Memory B cell (primary cell): ENCODE data around the gene SLC25A11.

ENCODE experiments used
- ATAC-seq: fragments of 150-1000 bp; cut with Tn5 transposase; 2 replicates; pipeline ENCODE4 v1.10.0; 2021; ENCODE audit warnings: low read depth, mild to moderate bottlenecking, moderate library complexity
- DNase-seq, 2 donors: peaks; one replicate each; pipeline ENCODE4 v3.0.0; 2022; ENCODE audit warnings: low spot score in 2 of 2
- H3K27ac Mint-ChIP-seq: one replicate; pipeline ENCODE4 v1.8.0; 2022; ENCODE audit warnings: mild to moderate bottlenecking, moderate library complexity, mixed read lengths
- H3K27me3 Mint-ChIP-seq: one replicate; pipeline ENCODE4 v1.8.0; 2022; ENCODE audit warnings: mixed read lengths
- H3K36me3 Mint-ChIP-seq: one replicate; pipeline ENCODE4 v1.8.0; 2022; ENCODE audit warnings: mild to moderate bottlenecking, mixed read lengths
- H3K4me1 Mint-ChIP-seq: one replicate; pipeline ENCODE4 v1.8.0; 2022; ENCODE audit warnings: mixed read lengths
- H3K4me3 Mint-ChIP-seq: one replicate; pipeline ENCODE4 v1.8.0; 2022; ENCODE audit warnings: mild to moderate bottlenecking, moderate library complexity, mixed read lengths
- H3K9me3 Mint-ChIP-seq: one replicate; pipeline ENCODE4 v1.8.0; 2022; ENCODE audit warnings: mixed read lengths

Gene SLC25A11

GRCh38 chr17:4970273-4970672 lies 30.4 kb upstream of the SLC25A11 start:
- Mint-ChIP-seq H3K36me3 (peaks cover 25% of the 10 kb centered on the region), H3K4me3 (no peak overlapping the region), H3K9me3 (no peaks in the 10 kb centered on the region), H3K27me3 (no peaks in the 10 kb centered on the region), H3K27ac (no peak overlapping the region), H3K4me1 (peaks cover 19% of the 10 kb centered on the region)
- ATAC-seq: no peak
- DNase-seq: no peak

- Mint-ChIP-seq H3K4me3 (peak overlapping the region; percentile 35), H3K27ac (no peak overlapping the region), H3K4me1 (peaks cover 17% of the 10 kb centered on the region), H3K27me3 (no peaks in the 10 kb centered on the region), H3K9me3 (no peaks in the 10 kb centered on the region), H3K36me3 (peaks cover 21% of the 10 kb centered on the region)
- no peak for ATAC-seq
- no peak for DNase-seq
Observed at GRCh38 chr17:4969551-4970173, 29.8 kb upstream of the SLC25A11 start.

GRCh38 chr17:4969047-4969550 lies 29.3 kb upstream of the SLC25A11 start:
- no peak for DNase-seq
- no peaks in the 10 kb centered on the region for H3K27me3 Mint-ChIP-seq
- ATAC-seq: no peak
- no peak overlapping the region for H3K4me3 Mint-ChIP-seq
- no peak overlapping the region for H3K27ac Mint-ChIP-seq
- peaks cover 17% of the 10 kb centered on the region for H3K36me3 Mint-ChIP-seq
- H3K9me3 Mint-ChIP-seq: no peaks in the 10 kb centered on the region
- peaks cover 17% of the 10 kb centered on the region for H3K4me1 Mint-ChIP-seq

- DNase-seq (no peak), ATAC-seq (no peak)
- Mint-ChIP-seq H3K27ac (no peak overlapping the region), H3K27me3 (no peaks in the 10 kb centered on the region), H3K4me3 (no peak overlapping the region), H3K9me3 (no peaks in the 10 kb centered on the region), H3K4me1 (peaks cover 17% of the 10 kb centered on the region), H3K36me3 (peaks cover 15% of the 10 kb centered on the region)
Observed at GRCh38 chr17:4968486-4969046, 28.7 kb upstream of the SLC25A11 start.

DNA sequence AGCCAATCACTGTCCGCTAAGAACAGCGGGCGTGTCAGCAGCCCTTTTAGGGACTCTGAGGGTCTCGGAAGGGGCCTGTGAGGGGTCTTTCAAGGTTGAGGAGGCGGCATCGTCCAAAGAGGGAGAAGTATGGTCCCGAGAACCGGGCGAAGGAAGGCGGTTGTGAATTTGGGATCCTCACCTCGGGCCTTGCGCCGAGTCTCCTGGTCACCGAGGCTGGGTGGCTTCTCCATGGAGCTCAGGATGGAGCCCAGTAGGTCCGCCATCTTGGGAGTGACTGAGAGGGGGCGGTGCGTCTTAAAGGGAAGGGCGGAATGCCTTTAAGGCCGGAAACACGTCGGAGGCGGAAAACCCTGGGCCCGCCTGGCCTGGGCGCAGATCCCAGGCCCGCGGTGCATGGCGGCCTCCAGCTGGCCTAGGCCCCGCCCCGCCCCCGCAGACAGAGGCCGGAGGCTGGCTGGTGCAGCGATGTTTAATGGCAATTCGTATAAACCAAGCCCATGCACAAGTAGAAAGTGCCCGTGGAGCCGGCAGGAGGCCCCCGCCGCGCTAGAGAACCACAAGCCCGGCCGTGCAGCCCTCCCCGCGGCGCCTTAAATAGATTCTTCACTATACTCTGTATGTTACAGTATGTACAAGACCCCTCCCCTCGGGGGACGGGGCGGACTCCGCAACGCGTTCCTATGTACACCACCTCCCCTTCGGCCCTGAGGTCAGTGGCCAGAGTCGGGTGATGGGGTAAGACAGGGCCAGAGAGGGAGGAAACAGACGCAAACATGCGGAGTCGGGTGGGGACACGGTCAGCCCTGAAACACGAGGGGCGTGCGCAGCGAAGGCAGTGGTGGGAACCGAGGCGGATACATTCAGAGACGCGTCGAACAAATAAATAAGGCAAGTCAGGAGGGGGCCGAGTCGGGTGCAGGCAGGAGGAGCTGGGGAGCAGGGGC lies 28.0 kb upstream of the SLC25A11 start, which contains the start of gene SPAG7:
Gene SPAG7 (minus strand): TSS at position 279 of the 947 bp plus-strand sequence. CDS start 13 bp downstream, at position 266.
- Mint-ChIP-seq H3K27me3 (no peaks in the 10 kb centered on the region), H3K4me3 (no peak within 1 kb of the TSS), H3K4me1 (peaks cover 17% of the 10 kb centered on the region), H3K9me3 (no peaks in the 10 kb centered on the region), H3K36me3 (peaks cover 10% of the 10 kb centered on the region), H3K27ac (no peak within 1 kb of the TSS)
- ATAC-seq (peak; percentile 63), DNase-seq (peak; percentile 98 to 99)

GRCh38 chr17:4966844-4967538 lies 27.1 kb upstream of the SLC25A11 start:
- DNase-seq (peak in 1 of 2 donors; percentile 94), ATAC-seq (peak; percentile 82)
- H3K36me3 Mint-ChIP-seq: peaks cover 9% of the 10 kb centered on the region
- no peaks in the 10 kb centered on the region for H3K27me3 Mint-ChIP-seq
- no peak overlapping the region for H3K4me3 Mint-ChIP-seq
- H3K9me3 Mint-ChIP-seq: no peaks in the 10 kb centered on the region
- no peak overlapping the region for H3K27ac Mint-ChIP-seq
- peaks cover 17% of the 10 kb centered on the region for H3K4me1 Mint-ChIP-seq

DNA sequence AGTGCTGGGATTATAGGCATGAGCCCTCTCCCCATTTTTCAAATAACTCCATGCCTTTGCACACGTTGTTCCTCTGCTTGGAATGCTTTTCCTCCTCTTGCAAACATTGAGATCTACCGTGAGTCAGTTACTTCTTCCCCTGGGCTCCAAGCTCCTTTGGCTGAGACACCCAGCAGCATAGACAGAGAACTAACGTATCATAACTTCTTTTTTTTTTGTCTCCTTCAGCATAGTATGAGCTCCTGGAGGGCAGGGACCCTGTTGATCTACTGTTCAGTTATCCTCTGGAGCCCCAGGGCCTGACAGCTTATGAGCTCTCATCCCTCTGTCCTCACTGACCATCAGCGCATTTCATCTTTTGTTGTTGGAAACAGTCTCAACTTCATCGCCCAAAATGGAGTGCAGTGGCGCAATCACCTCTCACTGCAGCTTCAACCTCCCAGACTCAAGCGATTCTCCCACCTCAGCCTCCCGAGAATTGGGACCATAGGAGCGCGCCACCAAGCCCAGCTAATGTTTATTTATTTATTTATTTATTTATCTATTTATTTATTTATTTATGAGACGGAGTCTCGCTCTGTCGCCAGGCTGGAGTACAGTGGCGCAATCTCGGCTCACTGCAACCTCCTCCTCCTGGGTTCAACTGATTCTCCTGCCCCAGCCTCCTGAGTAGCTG lies 25.6 kb upstream of the SLC25A11 start:
- no peaks in the 10 kb centered on the region for H3K27me3 Mint-ChIP-seq
- H3K27ac Mint-ChIP-seq: no peak overlapping the region
- no peak overlapping the region for H3K4me3 Mint-ChIP-seq
- no peak for DNase-seq
- peaks cover 17% of the 10 kb centered on the region for H3K4me1 Mint-ChIP-seq
- no peak for ATAC-seq
- peaks cover 11% of the 10 kb centered on the region for H3K36me3 Mint-ChIP-seq
- no peaks in the 10 kb centered on the region for H3K9me3 Mint-ChIP-seq

DNA sequence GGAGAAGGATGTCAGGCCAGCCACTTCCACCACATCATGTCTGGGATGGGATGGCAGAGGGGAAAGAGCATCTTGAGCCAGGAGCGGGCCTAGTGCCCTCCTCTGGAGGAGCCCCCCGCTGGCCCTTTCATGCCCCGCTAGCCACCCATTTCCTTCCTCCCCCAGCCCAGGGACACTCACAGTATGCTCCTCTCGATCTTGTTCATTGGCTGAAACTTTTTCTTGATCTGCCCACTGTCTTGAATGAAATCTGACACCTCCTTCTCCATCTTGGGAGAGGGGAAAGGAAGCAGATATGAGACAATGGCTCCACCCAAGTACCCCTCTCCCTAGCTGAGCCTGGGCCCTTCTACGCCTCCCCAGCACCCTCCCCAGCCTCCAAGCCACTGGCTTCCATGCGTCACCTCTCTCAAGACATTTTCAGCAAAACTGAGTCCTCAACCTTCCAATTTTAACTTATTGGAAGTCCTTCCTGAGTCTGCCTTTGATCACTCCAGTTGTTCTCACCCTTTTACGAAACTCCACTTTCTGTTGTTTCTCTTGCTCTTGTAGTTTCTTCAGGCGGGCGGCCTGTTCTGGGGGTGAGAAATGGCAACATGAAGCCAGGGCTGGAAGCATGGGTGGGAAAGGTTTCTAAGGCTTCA lies 20.6 kb upstream of the SLC25A11 start:
- no peak overlapping the region for H3K27ac Mint-ChIP-seq
- H3K9me3 Mint-ChIP-seq: no peaks in the 10 kb centered on the region
- H3K27me3 Mint-ChIP-seq: no peaks in the 10 kb centered on the region
- H3K36me3 Mint-ChIP-seq: peaks cover 18% of the 10 kb centered on the region
- peaks cover 8% of the 10 kb centered on the region for H3K4me1 Mint-ChIP-seq
- DNase-seq: no peak
- H3K4me3 Mint-ChIP-seq: no peak overlapping the region
- ATAC-seq: no peak

DNA sequence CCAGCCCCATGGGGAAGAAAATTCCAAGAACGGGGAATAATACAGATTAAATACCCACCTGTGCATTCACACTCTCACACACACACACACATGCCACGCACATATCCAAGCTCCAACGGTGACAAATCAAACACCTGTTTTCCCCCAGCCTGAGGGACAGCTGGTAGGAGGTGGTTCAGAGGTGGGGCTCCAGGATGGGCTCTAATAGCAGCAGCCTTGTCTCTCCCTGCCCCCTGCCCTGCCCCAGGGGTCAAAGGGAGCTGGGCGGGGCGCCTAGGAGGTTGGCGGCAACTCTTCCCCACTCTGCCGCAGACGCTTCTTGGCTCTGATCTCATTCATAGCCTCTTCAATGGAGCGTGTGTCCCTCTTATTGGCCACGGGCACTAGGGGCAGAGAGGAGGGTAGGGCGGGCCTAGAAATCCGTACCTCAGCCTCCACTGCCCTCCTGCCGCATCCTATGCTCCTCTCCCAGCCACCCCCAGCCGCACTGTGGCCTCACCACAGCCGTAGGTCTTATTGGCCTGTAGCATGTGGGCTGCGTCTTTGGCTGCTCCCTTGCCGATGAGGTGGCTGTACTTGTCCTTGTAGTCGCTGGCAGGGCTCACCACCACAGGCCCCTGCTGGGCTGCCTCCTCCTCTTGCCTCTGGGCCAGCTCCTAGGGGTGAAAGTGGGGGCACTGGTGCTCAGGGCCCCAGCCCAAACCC lies 19.6 kb upstream of the SLC25A11 start:
- no peak for ATAC-seq
- Mint-ChIP-seq H3K4me3 (no peak overlapping the region), H3K27ac (no peak overlapping the region), H3K9me3 (no peaks in the 10 kb centered on the region), H3K4me1 (peaks cover 5% of the 10 kb centered on the region), H3K27me3 (no peaks in the 10 kb centered on the region), H3K36me3 (peaks cover 15% of the 10 kb centered on the region)
- DNase-seq: no peak

GRCh38 chr17:4958102-4958501 lies 18.3 kb upstream of the SLC25A11 start:
- Mint-ChIP-seq H3K27ac (no peak overlapping the region), H3K4me1 (peaks cover 5% of the 10 kb centered on the region), H3K9me3 (no peaks in the 10 kb centered on the region), H3K4me3 (no peak overlapping the region), H3K36me3 (peaks cover 13% of the 10 kb centered on the region), H3K27me3 (no peaks in the 10 kb centered on the region)
- DNase-seq: no peak
- ATAC-seq: no peak

DNA sequence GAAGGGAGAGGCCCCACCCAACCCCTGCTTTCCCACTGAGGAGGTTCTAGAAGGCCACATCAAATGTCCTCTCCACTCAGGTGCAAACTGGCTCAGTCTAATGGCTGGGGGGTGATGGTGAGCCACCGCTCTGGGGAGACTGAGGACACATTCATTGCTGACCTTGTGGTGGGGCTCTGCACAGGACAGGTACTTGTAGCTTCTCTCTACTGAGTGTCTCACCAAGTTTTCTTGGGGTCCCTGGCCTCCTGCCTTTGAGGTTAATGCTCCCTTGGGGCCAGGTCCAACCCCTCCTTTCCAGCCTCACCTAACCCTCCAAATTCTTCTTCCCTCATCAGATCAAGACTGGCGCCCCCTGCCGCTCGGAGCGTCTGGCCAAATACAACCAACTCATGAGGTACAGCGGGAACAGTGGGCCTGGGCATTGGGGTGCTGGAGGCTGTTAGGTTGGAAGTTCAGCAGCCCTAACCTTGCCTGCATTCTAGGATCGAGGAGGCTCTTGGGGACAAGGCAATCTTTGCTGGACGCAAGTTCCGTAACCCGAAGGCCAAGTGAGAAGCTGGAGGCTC lies 16.7 kb upstream of the SLC25A11 start:
- no peak for ATAC-seq
- Mint-ChIP-seq H3K9me3 (no peaks in the 10 kb centered on the region), H3K4me1 (peaks cover 5% of the 10 kb centered on the region), H3K27me3 (no peaks in the 10 kb centered on the region), H3K27ac (no peak overlapping the region), H3K36me3 (peaks cover 13% of the 10 kb centered on the region), H3K4me3 (no peak overlapping the region)
- DNase-seq: no peak

- ATAC-seq (no peak), DNase-seq (no peak)
- Mint-ChIP-seq H3K4me1 (peaks cover 16% of the 10 kb centered on the region), H3K27me3 (no peaks in the 10 kb centered on the region), H3K27ac (no peak overlapping the region), H3K9me3 (no peaks in the 10 kb centered on the region), H3K36me3 (peaks cover 6% of the 10 kb centered on the region), H3K4me3 (no peak overlapping the region)
Observed at GRCh38 chr17:4955091-4955490, 15.2 kb upstream of the SLC25A11 start.
